ENCODE data around the gene UBXN10. TPM values are rescaled to one million over a fixed set of nuclear protein-coding genes. Genes with fewer than 3 reads are reported as not detected.

UBXN10 gene
- total and polyA plus RNA-seq, 2 of the 4 experiments (the other 2 are of a cell fraction), result not detected

- H2AFZ ChIP-seq (replicated peaks; ENCODE audit: low read length, poor library complexity), result no peak overlapping the region
- H3K4me3 ChIP-seq (ENCODE audit: insufficient read depth, low read depth, low read length), result no peak overlapping the region
- no peaks in the 10 kb centered on the region for H3K36me3 ChIP-seq (ENCODE audit: control insufficient read depth, insufficient read depth, low read length)
- H3K79me1 ChIP-seq (ENCODE audit: low read depth in 1 of 2, low read length in 2 of 2), result no peaks in the 10 kb centered on the region
- CTCF ChIA-PET, result interaction anchor here (0.6 kb wide), 1 partner anchor 302 kb away, joined by 5 read pairs; no protein-coding TSS in a partner anchor
- no peak overlapping the region for H3K56ac ChIP-seq (ENCODE audit: extremely low read depth, insufficient read depth, low read length)
- in situ Hi-C loops (cut with MboI; ENCODE audit: low sequenced_read_pairs), result loop anchor here (25.0 kb wide), 1 partner anchor 417 kb away; the partner anchor contains the start of gene PINK1
- H2BK15ac ChIP-seq (ENCODE audit: low read depth, low read length), result no peak overlapping the region
- no peak overlapping the region for H2AK5ac ChIP-seq (ENCODE audit: low read depth, low read length)
- no peaks in the 10 kb centered on the region for H4K20me1 ChIP-seq (ENCODE audit: insufficient read depth, low read length)
- dilution Hi-C loops (cut with HindIII; ENCODE audit: low sequenced_read_pairs, unreplicated experiment), result no loop called here
- H4K5ac ChIP-seq (ENCODE audit: low read depth, low read length), result no peak overlapping the region
- no peak overlapping the region for H3K4ac ChIP-seq (ENCODE audit: low read depth, low read length)
- no TSS peak for BruUV-seq (replicated peaks)
- H3K23ac ChIP-seq (ENCODE audit: low read depth, low read length), result no peak overlapping the region
- TF ChIP-seq, protein P1, sequence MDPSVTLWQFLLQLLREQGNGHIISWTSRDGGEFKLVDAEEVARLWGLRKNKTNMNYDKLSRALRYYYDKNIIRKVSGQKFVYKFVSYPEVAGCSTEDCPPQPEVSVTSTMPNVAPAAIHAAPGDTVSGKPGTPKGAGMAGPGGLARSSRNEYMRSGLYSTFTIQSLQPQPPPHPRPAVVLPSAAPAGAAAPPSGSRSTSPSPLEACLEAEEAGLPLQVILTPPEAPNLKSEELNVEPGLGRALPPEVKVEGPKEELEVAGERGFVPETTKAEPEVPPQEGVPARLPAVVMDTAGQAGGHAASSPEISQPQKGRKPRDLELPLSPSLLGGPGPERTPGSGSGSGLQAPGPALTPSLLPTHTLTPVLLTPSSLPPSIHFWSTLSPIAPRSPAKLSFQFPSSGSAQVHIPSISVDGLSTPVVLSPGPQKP (IDR thresholded peaks at IDR 0.05; ENCODE audit: borderline replicate concordance, low read depth, low read length), result no peak
- TF ChIP-seq FOS (IDR thresholded peaks at IDR 0.05; ENCODE audit: low read depth, low read length) (no peak), SMC3 (IDR thresholded peaks at IDR 0.05; ENCODE audit: low read depth, low read length) (no peak), RFX5 (IDR thresholded peaks at IDR 0.05; ENCODE audit: low read depth, low read length) (no peak), MAFK (IDR thresholded peaks at IDR 0.05; ENCODE audit: low read depth, low read length) (no peak), MXI1 (IDR thresholded peaks at IDR 0.05; ENCODE audit: borderline replicate concordance, low read depth, low read length) (no peak), BHLHE40 (IDR thresholded peaks at IDR 0.05; ENCODE audit: low read depth, low read length) (no peak), MAZ (IDR thresholded peaks at IDR 0.05; ENCODE audit: borderline replicate concordance, low read depth, low read length) (no peak), USF2 (IDR thresholded peaks at IDR 0.05; ENCODE audit: low read depth, low read length) (no peak), CHD1 (IDR thresholded peaks at IDR 0.05; ENCODE audit: low read depth, low read length) (no peak), RAD21 (IDR thresholded peaks at IDR 0.05; ENCODE audit: low read length) (no peak), POLR2A (IDR thresholded peaks at IDR 0.05; ENCODE audit: low read depth, low read length) (no peak)
- intact Hi-C loops (cut with micrococcal nuclease), result no loop called here
- no peak overlapping the region for H4K8ac ChIP-seq (ENCODE audit: low read depth in 2 of 2, low read length in 2 of 2)
- ATAC-seq (ENCODE audit: low read depth), result no peak
- POLR2A ChIA-PET (ENCODE audit: unreplicated experiment), result no interaction called here
- no peaks in the 10 kb centered on the region for H3K9me3 ChIP-seq (ENCODE audit: control insufficient read depth, insufficient read depth, low read length)
- H3K18ac ChIP-seq (ENCODE audit: low read depth, low read length), result no peak overlapping the region
- H3K27me3 ChIP-seq (ENCODE audit: control insufficient read depth, insufficient read depth, low read length), result peaks cover 34% of the 10 kb centered on the region
- no peak overlapping the region for H3K27ac ChIP-seq (ENCODE audit: insufficient read depth, low read length)
- WGBS, 2 experiments (ENCODE audit: extremely low coverage in 2 of 2, insufficient read length in 1 of 2), result 40% methylated on average over 1 of the region's 5 CpGs; no CpG with 5 or more reads in 1 of the 2 experiments
- H2BK20ac ChIP-seq (ENCODE audit: low read depth, low read length), result no peak overlapping the region
- H3K14ac ChIP-seq (replicated peaks; ENCODE audit: low read depth, low read length), result no peak overlapping the region
- H2BK120ac ChIP-seq (ENCODE audit: low read depth, low read length), result no peak overlapping the region
- no peak overlapping the region for H3K4me2 ChIP-seq (ENCODE audit: low read depth, low read length)
- H3K9ac ChIP-seq (ENCODE audit: low read depth, low read length), result no peak overlapping the region
- H2BK5ac ChIP-seq (ENCODE audit: low read depth, low read length, poor library complexity, severe bottlenecking), result no peak overlapping the region
- H3K4me1 ChIP-seq (ENCODE audit: control insufficient read depth, insufficient read depth, low read length), result no peaks in the 10 kb centered on the region
- H3K9me1 ChIP-seq (ENCODE audit: insufficient read depth, low read length), result no peaks in the 10 kb centered on the region
- DNase-seq, result no peak
- H2AK9ac ChIP-seq (replicated peaks; ENCODE audit: low read depth, low read length, poor library complexity), result no peak overlapping the region
- no peak overlapping the region for H4K91ac ChIP-seq (ENCODE audit: insufficient read depth, low read depth, low read length)
Measured at GRCh38 chr1:20220036-20220435, 34.1 kb downstream of the UBXN10 start.

All from IMR-90 (cell line).